ENCODE results near the gene NSD2. TPM values are rescaled to one million over a fixed set of nuclear protein-coding genes. Genes with fewer than 3 reads are reported as not detected.

Gene NSD2
- total and polyA plus RNA-seq, 2 donors (not counting 1 experiment from before 2014, with no cell fraction given): 14.2 to 64.8 TPM

DNA sequence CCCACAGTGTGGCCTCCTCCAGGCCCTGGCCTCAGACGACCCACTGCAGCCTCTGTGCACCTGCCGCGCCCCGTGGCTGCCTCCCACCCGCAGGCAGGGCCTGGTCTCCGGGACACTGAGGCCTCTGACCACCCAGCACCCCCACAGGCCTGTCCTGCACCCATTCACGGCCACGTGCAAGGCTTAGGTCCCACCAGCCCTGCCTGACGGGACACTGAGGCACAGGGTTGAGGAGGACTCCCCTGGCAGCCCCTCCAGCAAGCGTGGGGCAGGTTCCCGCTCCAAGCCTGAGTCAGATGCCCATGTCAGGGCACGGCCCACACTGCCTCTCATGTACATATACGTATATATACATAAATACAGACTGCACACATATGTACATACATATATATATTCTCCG, 114.1 kb downstream of the NSD2 start:
- no peaks in the 10 kb centered on the region for H3K27me3 ChIP-seq (replicated peaks in 1 of 4; ENCODE audit: control extremely low read depth in 1 of 4, control insufficient read depth in 3 of 4, insufficient read depth in 4 of 4, low read length in 3 of 4)
- DNase-seq: no peak
- no peak overlapping the region for H3K27ac ChIP-seq (ENCODE audit: low read length in 2 of 2)
- no peak overlapping the region for H3K4me3 ChIP-seq (ENCODE audit: control extremely low read depth in 1 of 5, extremely low read depth in 1 of 5, insufficient read depth in 1 of 5, low read depth in 2 of 5, low read length in 4 of 5)
- peaks cover 10% of the 10 kb centered on the region for H3K79me2 ChIP-seq (ENCODE audit: control insufficient read depth, insufficient read depth, low read length)
- H3K36me3 ChIP-seq (replicated peaks in 1 of 2; ENCODE audit: control extremely low read depth in 1 of 2, control insufficient read depth in 1 of 2, extremely low read depth in 1 of 2, insufficient read depth in 2 of 2, low read length in 1 of 2): peaks cover 3 to 93% of the 10 kb centered on the region in 2 experiments
- intact Hi-C loops (cut with micrococcal nuclease): no loop called here
- H3K27ac Mint-ChIP-seq: no peak overlapping the region
- no peak overlapping the region for H3K9ac ChIP-seq (ENCODE audit: low read length)
- no peaks in the 10 kb centered on the region for H3K4me1 ChIP-seq (ENCODE audit: control insufficient read depth in 2 of 2, insufficient read depth in 2 of 2, low read length in 2 of 2)
- H3K4me3 Mint-ChIP-seq: no peak overlapping the region
- no peak overlapping the region for H3K4me2 ChIP-seq (replicated peaks; ENCODE audit: low read depth, low read length, poor library complexity, severe bottlenecking)
- H3K9me3 ChIP-seq (ENCODE audit: control extremely low read depth in 1 of 3, control insufficient read depth in 2 of 3, insufficient read depth in 1 of 3, low read length in 2 of 3): no peaks in the 10 kb centered on the region
- H3K4me1 Mint-ChIP-seq: no peaks in the 10 kb centered on the region
- no peak for ATAC-seq (ENCODE audit: low read depth)
- H3K27me3 Mint-ChIP-seq: no peaks in the 10 kb centered on the region
- TF ChIP-seq, protein P1, sequence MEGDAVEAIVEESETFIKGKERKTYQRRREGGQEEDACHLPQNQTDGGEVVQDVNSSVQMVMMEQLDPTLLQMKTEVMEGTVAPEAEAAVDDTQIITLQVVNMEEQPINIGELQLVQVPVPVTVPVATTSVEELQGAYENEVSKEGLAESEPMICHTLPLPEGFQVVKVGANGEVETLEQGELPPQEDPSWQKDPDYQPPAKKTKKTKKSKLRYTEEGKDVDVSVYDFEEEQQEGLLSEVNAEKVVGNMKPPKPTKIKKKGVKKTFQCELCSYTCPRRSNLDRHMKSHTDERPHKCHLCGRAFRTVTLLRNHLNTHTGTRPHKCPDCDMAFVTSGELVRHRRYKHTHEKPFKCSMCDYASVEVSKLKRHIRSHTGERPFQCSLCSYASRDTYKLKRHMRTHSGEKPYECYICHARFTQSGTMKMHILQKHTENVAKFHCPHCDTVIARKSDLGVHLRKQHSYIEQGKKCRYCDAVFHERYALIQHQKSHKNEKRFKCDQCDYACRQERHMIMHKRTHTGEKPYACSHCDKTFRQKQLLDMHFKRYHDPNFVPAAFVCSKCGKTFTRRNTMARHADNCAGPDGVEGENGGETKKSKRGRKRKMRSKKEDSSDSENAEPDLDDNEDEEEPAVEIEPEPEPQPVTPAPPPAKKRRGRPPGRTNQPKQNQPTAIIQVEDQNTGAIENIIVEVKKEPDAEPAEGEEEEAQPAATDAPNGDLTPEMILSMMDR (IDR thresholded peaks at IDR 0.05): no peak
- no peak for TF ChIP-seq EZH2 (IDR thresholded peaks at IDR 0.05; ENCODE audit: borderline replicate concordance, insufficient read depth, low read depth, low read length, poor library complexity, severe bottlenecking)
- no peaks in the 10 kb centered on the region for H3K9me3 Mint-ChIP-seq (ENCODE audit: insufficient read depth)
- POLR2A ChIA-PET: no interaction called here
- 96% methylated on average over 14 of the region's 14 CpGs for WGBS (ENCODE audit: insufficient coverage)
- H4K20me1 ChIP-seq (ENCODE audit: control insufficient read depth, insufficient read depth, low read length, poor library complexity, severe bottlenecking): peaks cover 27% of the 10 kb centered on the region
- CTCF ChIA-PET: no interaction called here
- no peak overlapping the region for H2AFZ ChIP-seq (ENCODE audit: insufficient read depth, low read depth, low read length, poor library complexity, severe bottlenecking)

DNA sequence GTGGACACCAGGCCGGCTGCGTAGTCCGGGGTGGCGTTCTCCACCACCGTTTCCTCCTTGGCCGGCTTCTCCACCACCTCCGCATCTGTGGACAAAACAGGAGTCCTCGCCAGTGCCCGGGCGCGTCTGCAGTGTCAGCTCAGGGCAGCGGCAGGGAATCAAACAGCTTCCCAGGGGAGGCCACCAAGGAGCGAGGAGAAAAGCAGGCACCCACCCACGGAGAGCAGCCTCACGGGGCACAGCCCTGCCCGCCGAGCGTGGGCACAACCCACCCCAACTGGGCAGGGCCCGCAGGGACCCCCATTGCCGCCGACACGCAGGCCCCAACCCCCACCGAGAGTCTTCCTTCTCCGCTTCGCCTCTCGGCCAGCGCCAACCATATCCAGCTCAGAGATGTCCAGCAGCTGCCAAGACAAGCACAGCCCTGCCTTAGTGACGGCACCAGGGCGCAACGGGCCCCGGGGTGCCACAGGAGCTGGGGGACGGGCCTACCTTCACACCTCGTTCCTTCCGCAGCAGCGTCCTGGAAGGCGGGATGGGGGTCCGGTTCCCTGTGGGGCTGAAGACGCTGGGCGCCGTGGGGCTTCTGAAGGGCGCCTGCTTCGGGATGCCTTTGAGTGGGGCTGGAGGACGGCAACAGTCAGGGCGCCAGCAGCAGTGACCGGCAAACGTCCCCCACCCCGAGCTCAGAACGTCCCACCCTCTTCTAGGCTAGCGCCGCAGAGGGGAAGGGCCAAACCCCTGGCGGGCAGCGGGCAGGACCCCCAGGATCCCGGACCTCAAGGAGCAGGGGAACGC, 114.8 kb downstream of the NSD2 start:
- Mint-ChIP-seq H3K27ac (no peak overlapping the region), H3K4me1 (no peaks in the 10 kb centered on the region), H3K27me3 (no peaks in the 10 kb centered on the region), H3K9me3 (ENCODE audit: insufficient read depth) (no peaks in the 10 kb centered on the region), H3K4me3 (no peak overlapping the region)
- no peak overlapping the region for H3K4me2 ChIP-seq (replicated peaks; ENCODE audit: low read depth, low read length, poor library complexity, severe bottlenecking)
- H3K27me3 ChIP-seq (replicated peaks in 1 of 4; ENCODE audit: control extremely low read depth in 1 of 4, control insufficient read depth in 3 of 4, insufficient read depth in 4 of 4, low read length in 3 of 4): no peaks in the 10 kb centered on the region
- peaks cover 3 to 92% of the 10 kb centered on the region in 2 experiments for H3K36me3 ChIP-seq (replicated peaks in 1 of 2; ENCODE audit: control extremely low read depth in 1 of 2, control insufficient read depth in 1 of 2, extremely low read depth in 1 of 2, insufficient read depth in 2 of 2, low read length in 1 of 2)
- ChIA-PET CTCF (no interaction called here), POLR2A (no interaction called here)
- no peak overlapping the region for H3K4me3 ChIP-seq (ENCODE audit: control extremely low read depth in 1 of 5, extremely low read depth in 1 of 5, insufficient read depth in 1 of 5, low read depth in 2 of 5, low read length in 4 of 5)
- 95% methylated on average over 49 of the region's 54 CpGs for WGBS (ENCODE audit: insufficient coverage)
- no peaks in the 10 kb centered on the region for H3K4me1 ChIP-seq (ENCODE audit: control insufficient read depth in 2 of 2, insufficient read depth in 2 of 2, low read length in 2 of 2)
- peaks cover 34% of the 10 kb centered on the region for H4K20me1 ChIP-seq (ENCODE audit: control insufficient read depth, insufficient read depth, low read length, poor library complexity, severe bottlenecking)
- no peaks in the 10 kb centered on the region for H3K9me3 ChIP-seq (ENCODE audit: control extremely low read depth in 1 of 3, control insufficient read depth in 2 of 3, insufficient read depth in 1 of 3, low read length in 2 of 3)
- ATAC-seq (ENCODE audit: low read depth) (no peak), DNase-seq (no peak)
- no peak overlapping the region for H2AFZ ChIP-seq (ENCODE audit: insufficient read depth, low read depth, low read length, poor library complexity, severe bottlenecking)
- H3K27ac ChIP-seq (ENCODE audit: low read length in 2 of 2): no peak overlapping the region
- H3K79me2 ChIP-seq (ENCODE audit: control insufficient read depth, insufficient read depth, low read length): peaks cover 14% of the 10 kb centered on the region
- no peak for TF ChIP-seq EZH2 (IDR thresholded peaks at IDR 0.05; ENCODE audit: borderline replicate concordance, insufficient read depth, low read depth, low read length, poor library complexity, severe bottlenecking)
- TF ChIP-seq, protein P1 (IDR thresholded peaks at IDR 0.05): no peak
- H3K9ac ChIP-seq (ENCODE audit: low read length): no peak overlapping the region
- intact Hi-C loops (cut with micrococcal nuclease): no loop called here
